ENCODE data around the gene HS6ST3. TPM values are rescaled to one million over a fixed set of nuclear protein-coding genes. Genes with fewer than 3 reads are reported as not detected.

The HS6ST3 gene
- polyA plus RNA-seq, 2 donors, result 0.12 to 0.25 TPM

GRCh38 chr13:96803456-96804100, 713.7 kb downstream of the HS6ST3 start:
- no peaks in the 10 kb centered on the region for H3K9me3 ChIP-seq (ENCODE audit: control insufficient read depth in 2 of 2, insufficient read depth in 1 of 2, low read depth in 1 of 2, low read length in 1 of 2)
- no peak overlapping the region for H3K4me3 ChIP-seq (ENCODE audit: low read depth in 1 of 2, low read length in 2 of 2)
- no peaks in the 10 kb centered on the region for H3K27me3 ChIP-seq (ENCODE audit: control insufficient read depth in 1 of 2, insufficient read depth in 2 of 2, low read length in 2 of 2)
- 63 to 73% methylated on average over 3 of the region's 3 CpGs for WGBS, 2 donors
- H3K27ac ChIP-seq (ENCODE audit: low read depth in 2 of 2, low read length in 1 of 2), result no peak overlapping the region
- no peaks in the 10 kb centered on the region for H3K36me3 ChIP-seq (ENCODE audit: control insufficient read depth in 2 of 2, insufficient read depth in 2 of 2, low read length in 1 of 2)
- H3K4me1 ChIP-seq (ENCODE audit: control insufficient read depth in 2 of 2, insufficient read depth in 2 of 2, low read length in 1 of 2), result no peaks in the 10 kb centered on the region

GRCh38 chr13:96804174-96804573, 714.3 kb downstream of the HS6ST3 start:
- no peaks in the 10 kb centered on the region for H3K9me3 ChIP-seq (ENCODE audit: control insufficient read depth in 2 of 2, insufficient read depth in 1 of 2, low read depth in 1 of 2, low read length in 1 of 2)

DNA sequence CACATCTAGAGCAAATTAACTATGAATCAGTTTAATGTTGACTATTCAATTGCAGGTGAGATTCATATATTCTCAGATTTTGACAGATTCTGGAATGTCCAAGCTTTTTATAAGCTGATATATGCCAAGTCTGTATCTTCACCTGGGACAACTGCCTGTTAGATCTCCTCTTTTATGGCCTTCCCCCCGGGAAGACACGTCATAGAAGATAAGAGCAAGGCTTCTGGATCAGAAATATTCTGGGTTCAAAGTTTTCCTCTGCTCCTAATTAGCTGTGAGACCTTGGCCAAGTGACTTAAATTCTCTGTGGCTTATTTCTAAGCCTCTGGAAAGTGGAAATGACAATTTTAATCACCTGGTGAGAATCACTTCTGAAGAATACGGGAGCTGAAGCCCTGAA, 716.8 kb downstream of the HS6ST3 start:
- Histone ChIP-seq H3K9me3 (ENCODE audit: control insufficient read depth in 2 of 2, insufficient read depth in 1 of 2, low read depth in 1 of 2, low read length in 1 of 2) (no peaks in the 10 kb centered on the region), H3K27me3 (ENCODE audit: control insufficient read depth in 1 of 2, insufficient read depth in 2 of 2, low read length in 2 of 2) (no peaks in the 10 kb centered on the region), H3K27ac (ENCODE audit: low read depth in 2 of 2, low read length in 1 of 2) (no peak overlapping the region), H3K4me3 (ENCODE audit: low read depth in 1 of 2, low read length in 2 of 2) (no peak overlapping the region), H3K36me3 (ENCODE audit: control insufficient read depth in 2 of 2, insufficient read depth in 2 of 2, low read length in 1 of 2) (no peaks in the 10 kb centered on the region), H3K4me1 (ENCODE audit: control insufficient read depth in 2 of 2, insufficient read depth in 2 of 2, low read length in 1 of 2) (no peaks in the 10 kb centered on the region)
- 76 to 86% methylated on average over 3 of the region's 3 CpGs for WGBS, 2 donors

More at GRCh38 chr13:96804174-96804573, 714.3 kb downstream of the HS6ST3 start:
- no peaks in the 10 kb centered on the region for H3K4me1 ChIP-seq (ENCODE audit: control insufficient read depth in 2 of 2, insufficient read depth in 2 of 2, low read length in 1 of 2)
- WGBS, 2 donors, result 57 to 67% methylated on average over 6 of the region's 6 CpGs
- H3K27ac ChIP-seq (ENCODE audit: low read depth in 2 of 2, low read length in 1 of 2), result no peak overlapping the region
- H3K4me3 ChIP-seq (ENCODE audit: low read depth in 1 of 2, low read length in 2 of 2), result no peak overlapping the region
- no peaks in the 10 kb centered on the region for H3K27me3 ChIP-seq (ENCODE audit: control insufficient read depth in 1 of 2, insufficient read depth in 2 of 2, low read length in 2 of 2)
- H3K36me3 ChIP-seq (ENCODE audit: control insufficient read depth in 2 of 2, insufficient read depth in 2 of 2, low read length in 1 of 2), result no peaks in the 10 kb centered on the region

GRCh38 chr13:96809366-96810096, 719.6 kb downstream of the HS6ST3 start:
- no peaks in the 10 kb centered on the region for H3K36me3 ChIP-seq (ENCODE audit: control insufficient read depth in 2 of 2, insufficient read depth in 2 of 2, low read length in 1 of 2)
- H3K4me1 ChIP-seq (ENCODE audit: control insufficient read depth in 2 of 2, insufficient read depth in 2 of 2, low read length in 1 of 2), result no peaks in the 10 kb centered on the region
- no peak overlapping the region for H3K4me3 ChIP-seq (ENCODE audit: low read depth in 1 of 2, low read length in 2 of 2)
- no peak overlapping the region for H3K27ac ChIP-seq (ENCODE audit: low read depth in 2 of 2, low read length in 1 of 2)
- no peaks in the 10 kb centered on the region for H3K27me3 ChIP-seq (ENCODE audit: control insufficient read depth in 1 of 2, insufficient read depth in 2 of 2, low read length in 2 of 2)
- 65 to 66% methylated on average over 5 of the region's 5 CpGs for WGBS, 2 donors
- no peaks in the 10 kb centered on the region for H3K9me3 ChIP-seq (ENCODE audit: control insufficient read depth in 2 of 2, insufficient read depth in 1 of 2, low read depth in 1 of 2, low read length in 1 of 2)

DNA sequence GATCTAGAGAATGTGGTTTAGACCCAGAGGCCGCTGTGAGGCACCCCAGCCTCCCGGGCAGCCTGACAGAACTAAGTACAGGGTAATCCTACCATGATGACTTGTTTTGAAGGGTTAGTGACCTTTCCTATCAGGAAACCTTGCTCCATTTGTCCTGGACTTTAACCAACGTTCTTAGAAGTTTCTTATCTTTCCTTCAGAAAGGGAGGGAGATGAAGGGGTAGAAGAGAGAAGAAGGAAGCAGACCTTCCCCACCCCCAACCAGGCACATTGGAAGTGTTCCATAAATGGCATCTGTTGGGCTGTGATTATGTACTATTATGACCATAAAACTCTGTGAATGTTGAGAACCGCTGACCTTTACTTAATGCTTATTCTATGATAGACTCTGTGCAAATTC, 720.2 kb downstream of the HS6ST3 start:
- no peak overlapping the region for H3K27ac ChIP-seq (ENCODE audit: low read depth in 2 of 2, low read length in 1 of 2)
- no peaks in the 10 kb centered on the region for H3K9me3 ChIP-seq (ENCODE audit: control insufficient read depth in 2 of 2, insufficient read depth in 1 of 2, low read depth in 1 of 2, low read length in 1 of 2)
- no peaks in the 10 kb centered on the region for H3K36me3 ChIP-seq (ENCODE audit: control insufficient read depth in 2 of 2, insufficient read depth in 2 of 2, low read length in 1 of 2)
- WGBS, 2 donors, result 63 to 69% methylated on average over 4 of the region's 4 CpGs
- H3K4me3 ChIP-seq (ENCODE audit: low read depth in 1 of 2, low read length in 2 of 2), result no peak overlapping the region
- H3K4me1 ChIP-seq (ENCODE audit: control insufficient read depth in 2 of 2, insufficient read depth in 2 of 2, low read length in 1 of 2), result no peaks in the 10 kb centered on the region
- no peaks in the 10 kb centered on the region for H3K27me3 ChIP-seq (ENCODE audit: control insufficient read depth in 1 of 2, insufficient read depth in 2 of 2, low read length in 2 of 2)

DNA sequence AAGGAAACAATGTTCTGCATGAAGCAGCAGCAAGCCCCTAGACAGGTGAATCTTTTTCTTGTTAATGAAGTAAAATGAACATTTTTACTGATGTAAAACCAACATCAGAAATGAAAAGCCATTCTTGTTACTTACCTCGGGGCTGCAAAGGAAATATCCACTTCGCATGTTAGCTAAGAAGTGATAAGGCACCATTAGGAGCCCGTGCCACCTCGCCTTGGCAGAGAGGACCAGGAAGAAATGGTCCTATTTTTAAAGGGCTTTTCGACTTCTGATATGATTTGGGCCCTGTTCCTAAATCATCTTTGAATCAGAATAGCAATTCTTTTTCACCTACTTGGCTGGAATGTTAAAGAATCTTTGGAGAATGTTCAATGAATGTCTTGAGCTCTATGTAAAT, 721.1 kb downstream of the HS6ST3 start:
- H3K36me3 ChIP-seq (ENCODE audit: control insufficient read depth in 2 of 2, insufficient read depth in 2 of 2, low read length in 1 of 2), result no peaks in the 10 kb centered on the region
- H3K9me3 ChIP-seq (ENCODE audit: control insufficient read depth in 2 of 2, insufficient read depth in 1 of 2, low read depth in 1 of 2, low read length in 1 of 2), result no peaks in the 10 kb centered on the region
- no peak overlapping the region for H3K27ac ChIP-seq (ENCODE audit: low read depth in 2 of 2, low read length in 1 of 2)
- no peaks in the 10 kb centered on the region for H3K4me1 ChIP-seq (ENCODE audit: control insufficient read depth in 2 of 2, insufficient read depth in 2 of 2, low read length in 1 of 2)
- no peak overlapping the region for H3K4me3 ChIP-seq (ENCODE audit: low read depth in 1 of 2, low read length in 2 of 2)
- 41 to 50% methylated on average over 5 of the region's 5 CpGs for WGBS, 2 donors
- H3K27me3 ChIP-seq (ENCODE audit: control insufficient read depth in 1 of 2, insufficient read depth in 2 of 2, low read length in 2 of 2), result no peaks in the 10 kb centered on the region

GRCh38 chr13:96816261-96816660, 726.4 kb downstream of the HS6ST3 start:
- Histone ChIP-seq H3K4me1 (ENCODE audit: control insufficient read depth in 2 of 2, insufficient read depth in 2 of 2, low read length in 1 of 2) (no peaks in the 10 kb centered on the region), H3K27ac (ENCODE audit: low read depth in 2 of 2, low read length in 1 of 2) (peak overlapping the region in 1 of 2 donors; percentile 9), H3K36me3 (ENCODE audit: control insufficient read depth in 2 of 2, insufficient read depth in 2 of 2, low read length in 1 of 2) (no peaks in the 10 kb centered on the region), H3K4me3 (ENCODE audit: low read depth in 1 of 2, low read length in 2 of 2) (no peak overlapping the region), H3K9me3 (ENCODE audit: control insufficient read depth in 2 of 2, insufficient read depth in 1 of 2, low read depth in 1 of 2, low read length in 1 of 2) (no peaks in the 10 kb centered on the region), H3K27me3 (ENCODE audit: control insufficient read depth in 1 of 2, insufficient read depth in 2 of 2, low read length in 2 of 2) (no peaks in the 10 kb centered on the region)
- WGBS, 2 donors, result 55 to 56% methylated on average over 4 of the region's 4 CpGs

- Histone ChIP-seq H3K27ac (ENCODE audit: low read depth in 2 of 2, low read length in 1 of 2) (peak overlapping the region in 1 of 2 donors; percentile 9), H3K4me1 (ENCODE audit: control insufficient read depth in 2 of 2, insufficient read depth in 2 of 2, low read length in 1 of 2) (no peaks in the 10 kb centered on the region), H3K36me3 (ENCODE audit: control insufficient read depth in 2 of 2, insufficient read depth in 2 of 2, low read length in 1 of 2) (no peaks in the 10 kb centered on the region), H3K27me3 (ENCODE audit: control insufficient read depth in 1 of 2, insufficient read depth in 2 of 2, low read length in 2 of 2) (no peaks in the 10 kb centered on the region), H3K9me3 (ENCODE audit: control insufficient read depth in 2 of 2, insufficient read depth in 1 of 2, low read depth in 1 of 2, low read length in 1 of 2) (no peaks in the 10 kb centered on the region), H3K4me3 (ENCODE audit: low read depth in 1 of 2, low read length in 2 of 2) (no peak overlapping the region)
- 79 to 83% methylated on average over 9 of the region's 9 CpGs for WGBS, 2 donors
Measured at GRCh38 chr13:96816874-96817273, 727.0 kb downstream of the HS6ST3 start.

- no peaks in the 10 kb centered on the region for H3K4me1 ChIP-seq (ENCODE audit: control insufficient read depth in 2 of 2, insufficient read depth in 2 of 2, low read length in 1 of 2)
- H3K27ac ChIP-seq (ENCODE audit: low read depth in 2 of 2, low read length in 1 of 2), result no peak overlapping the region
- H3K27me3 ChIP-seq (ENCODE audit: control insufficient read depth in 1 of 2, insufficient read depth in 2 of 2, low read length in 2 of 2), result no peaks in the 10 kb centered on the region
- H3K9me3 ChIP-seq (ENCODE audit: control insufficient read depth in 2 of 2, insufficient read depth in 1 of 2, low read depth in 1 of 2, low read length in 1 of 2), result no peaks in the 10 kb centered on the region
- 18 to 31% methylated on average over 4 of the region's 4 CpGs for WGBS, 2 donors
- H3K4me3 ChIP-seq (ENCODE audit: low read depth in 1 of 2, low read length in 2 of 2), result no peak overlapping the region
- no peaks in the 10 kb centered on the region for H3K36me3 ChIP-seq (ENCODE audit: control insufficient read depth in 2 of 2, insufficient read depth in 2 of 2, low read length in 1 of 2)
Measured at GRCh38 chr13:96817336-96817941, 727.5 kb downstream of the HS6ST3 start.

All from esophagus (tissue), 2 donors.